D341Med (cell line): ENCODE data around the gene PCSK1.
A peak's percentile ranks its signal among the peaks of the same experiment; 100 is the strongest.
"Not testable (repeated sequence)": the region's sequence is repeated elsewhere in the genome, so short reads cannot be mapped to it uniquely, and the experiment has no call there.

Experiments used
- DNase-seq: peaks from one replicate; pipeline ENCODE4 v3.0.0; 2012; ENCODE audit warnings: low spot score

The PCSK1 gene

DNA sequence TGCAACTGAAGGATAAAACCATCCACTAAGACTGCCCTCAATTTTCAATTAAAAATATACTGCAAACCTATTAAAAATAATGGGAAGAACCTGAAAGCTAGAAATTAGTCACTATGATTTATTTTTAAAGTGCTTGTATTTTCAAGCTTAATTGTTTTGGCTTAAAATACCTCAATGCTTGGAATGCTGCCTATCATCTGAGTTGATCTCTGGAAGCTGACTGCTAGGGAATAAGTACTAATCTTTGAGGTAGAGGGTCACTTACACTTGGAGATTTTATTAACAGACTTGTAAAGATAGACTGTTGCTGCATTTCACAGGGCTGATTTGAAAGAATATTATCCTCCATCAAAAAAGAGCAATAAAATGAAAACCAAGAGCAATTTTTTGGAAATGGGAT lies 6.2 kb downstream of the PCSK1 start:
- no peak for DNase-seq

DNA sequence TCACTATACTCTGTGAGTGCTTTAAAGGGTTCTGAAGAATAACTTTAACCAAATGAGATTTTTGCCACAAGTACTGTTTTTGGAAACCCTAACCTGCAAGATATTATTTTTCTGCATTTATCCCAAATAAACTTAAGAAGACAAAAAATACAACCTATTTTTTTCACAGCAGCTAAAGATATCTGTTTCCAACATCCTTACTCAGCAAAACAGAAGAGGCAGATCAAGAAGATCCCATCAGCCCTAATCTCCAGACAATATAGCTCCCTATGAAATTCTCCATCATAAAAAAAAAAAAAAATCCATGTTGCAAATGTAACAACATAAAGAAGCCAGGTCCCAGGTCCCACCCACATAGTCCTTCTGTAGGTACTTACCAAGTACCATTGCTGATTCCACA lies 7.6 kb downstream of the PCSK1 start:
- no peak for DNase-seq

DNA sequence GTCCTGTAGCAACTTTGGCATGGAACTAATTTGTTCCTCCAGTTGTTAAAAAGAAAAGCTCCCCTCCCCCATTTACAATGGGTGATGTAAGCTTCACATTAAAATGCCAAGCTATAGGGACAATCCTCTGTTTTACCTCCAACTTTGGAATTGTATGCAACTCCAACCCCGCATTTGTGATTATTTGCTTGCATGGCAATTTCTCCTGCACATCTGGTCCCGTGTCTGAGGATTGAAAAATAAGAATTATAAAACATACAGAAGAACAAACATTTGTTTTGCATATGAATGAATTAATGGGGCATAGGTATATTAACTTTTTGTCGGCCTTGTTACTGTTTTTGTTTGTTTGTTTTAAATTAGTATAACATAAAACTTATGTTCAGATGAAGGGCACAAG lies 17.2 kb downstream of the PCSK1 start:
- no peak for DNase-seq

DNA sequence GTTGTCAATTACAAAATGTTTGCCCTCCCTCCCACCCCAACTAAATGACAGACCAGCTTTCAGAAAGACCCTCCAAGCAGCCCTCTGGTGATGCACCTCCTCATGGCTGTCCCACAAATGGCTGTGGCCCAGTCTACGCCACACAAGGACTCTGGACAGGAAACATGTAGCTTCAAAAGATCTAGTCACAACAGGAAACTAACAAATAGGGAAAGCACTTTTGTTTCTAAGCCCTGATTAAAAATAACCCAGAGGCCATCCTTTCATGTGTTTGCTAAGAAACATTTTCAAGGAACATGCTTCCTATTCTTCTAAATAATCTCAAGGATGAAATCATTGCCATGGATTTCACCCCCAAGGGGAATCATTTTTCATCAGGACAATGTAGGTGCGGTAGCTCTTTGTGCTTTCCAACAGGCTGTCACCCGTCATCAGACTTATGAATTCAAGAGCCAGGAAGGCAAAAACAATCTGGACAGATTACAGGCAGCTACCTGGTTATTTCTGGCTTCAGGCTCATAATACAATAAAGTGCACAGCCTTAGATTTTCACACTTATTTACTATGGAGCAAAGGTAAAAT lies 20.1 kb downstream of the PCSK1 start:
- no peak for DNase-seq

DNA sequence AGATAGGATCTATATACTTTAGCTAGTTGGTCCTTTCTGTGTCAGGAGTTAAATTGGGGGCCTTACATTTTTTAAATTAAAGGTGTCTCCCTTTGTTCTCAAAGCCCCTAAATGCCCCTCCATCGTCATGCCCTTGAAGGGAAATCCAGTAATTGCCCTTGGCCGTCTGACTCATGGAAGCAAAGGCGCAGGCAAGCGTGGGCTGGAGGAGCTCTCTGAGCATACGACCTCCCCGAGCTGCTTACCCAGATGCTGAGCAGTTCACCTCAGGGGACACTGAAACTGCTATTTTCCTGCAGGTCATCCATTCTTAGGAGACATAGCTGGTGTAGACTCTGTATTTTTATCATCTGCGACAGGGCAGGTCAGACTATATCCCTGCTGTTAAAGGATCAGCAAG lies 23.0 kb downstream of the PCSK1 start:
- no peak for DNase-seq

DNA sequence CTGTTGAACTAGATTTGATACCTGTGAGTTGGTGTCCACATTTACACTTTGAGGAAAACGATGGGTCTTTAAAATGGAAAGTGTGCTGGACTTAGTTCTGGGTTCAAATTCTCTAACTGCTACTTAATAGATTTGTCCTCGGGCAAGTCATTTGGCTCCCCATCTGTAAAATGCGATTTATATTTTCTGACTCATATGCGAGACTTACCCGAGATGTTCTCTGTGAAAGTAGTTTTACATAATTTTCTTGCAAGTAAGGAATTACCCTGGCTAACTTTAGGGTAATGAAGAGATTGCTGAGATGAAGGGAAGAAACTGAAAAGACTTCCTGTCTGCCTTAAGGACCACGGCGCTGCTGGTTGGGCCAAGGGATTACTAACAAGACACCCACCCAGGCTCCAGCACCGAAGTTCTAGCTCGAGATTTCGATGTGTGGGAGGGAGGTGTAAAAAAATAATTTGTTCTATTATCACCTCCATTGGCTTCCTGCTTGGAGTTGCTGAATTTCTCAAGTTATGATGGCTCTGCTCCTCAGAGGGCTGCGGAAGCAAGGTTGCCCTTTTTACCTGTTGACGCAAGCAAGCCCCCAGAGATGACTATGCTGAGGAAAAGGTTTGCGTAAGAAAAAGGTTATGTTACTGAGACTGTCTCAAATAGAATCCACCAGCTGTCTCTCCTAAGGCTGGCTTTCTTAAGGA lies 24.1 kb downstream of the PCSK1 start:
- no peak for DNase-seq

DNA sequence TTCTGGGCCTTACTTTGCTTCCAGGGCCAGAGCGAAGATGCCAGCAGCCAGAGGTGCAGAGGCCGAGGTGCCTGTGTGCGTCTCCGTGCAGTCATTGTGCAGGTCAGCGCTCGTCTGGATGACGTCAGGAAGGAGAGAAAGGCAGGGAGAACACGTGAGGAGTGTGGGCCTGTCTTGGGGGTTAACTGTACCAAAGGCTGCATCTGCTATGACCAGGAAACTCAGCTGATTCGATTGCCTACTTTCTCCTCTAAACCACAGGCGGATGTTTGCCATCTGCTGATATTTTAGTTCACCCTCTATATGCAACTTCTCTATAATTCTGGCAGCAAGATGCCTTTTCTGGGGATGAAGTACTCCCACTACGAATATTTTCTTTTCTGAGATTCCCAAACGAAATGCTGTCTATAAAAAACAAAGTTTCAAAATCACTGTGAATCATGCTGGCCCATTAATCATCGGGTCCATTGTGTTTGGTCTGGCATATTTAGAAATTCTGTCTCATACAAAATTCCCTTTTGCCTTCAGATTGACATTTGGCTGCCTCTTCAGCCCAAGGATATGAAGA lies 24.8 kb downstream of the PCSK1 start:
- no peak for DNase-seq

DNA sequence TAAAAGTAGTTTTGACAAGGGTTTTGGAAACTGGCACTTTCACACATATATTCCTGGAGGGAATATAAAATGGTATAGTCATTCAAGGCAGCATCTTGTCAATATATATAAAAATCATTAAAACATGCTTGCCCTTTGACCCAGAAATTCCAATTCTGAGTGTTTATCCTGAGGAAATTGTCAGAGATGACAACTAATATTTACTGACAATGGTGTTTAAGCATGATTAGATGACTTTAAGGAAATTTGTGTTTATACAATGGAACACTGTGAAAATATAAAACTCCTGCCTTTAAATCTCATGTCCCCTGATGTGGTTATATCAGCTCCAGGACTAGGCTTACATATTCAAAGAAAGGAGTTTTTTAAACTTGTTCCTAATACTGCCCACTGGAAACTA lies 25.6 kb downstream of the PCSK1 start:
- DNase-seq: no peak

DNA sequence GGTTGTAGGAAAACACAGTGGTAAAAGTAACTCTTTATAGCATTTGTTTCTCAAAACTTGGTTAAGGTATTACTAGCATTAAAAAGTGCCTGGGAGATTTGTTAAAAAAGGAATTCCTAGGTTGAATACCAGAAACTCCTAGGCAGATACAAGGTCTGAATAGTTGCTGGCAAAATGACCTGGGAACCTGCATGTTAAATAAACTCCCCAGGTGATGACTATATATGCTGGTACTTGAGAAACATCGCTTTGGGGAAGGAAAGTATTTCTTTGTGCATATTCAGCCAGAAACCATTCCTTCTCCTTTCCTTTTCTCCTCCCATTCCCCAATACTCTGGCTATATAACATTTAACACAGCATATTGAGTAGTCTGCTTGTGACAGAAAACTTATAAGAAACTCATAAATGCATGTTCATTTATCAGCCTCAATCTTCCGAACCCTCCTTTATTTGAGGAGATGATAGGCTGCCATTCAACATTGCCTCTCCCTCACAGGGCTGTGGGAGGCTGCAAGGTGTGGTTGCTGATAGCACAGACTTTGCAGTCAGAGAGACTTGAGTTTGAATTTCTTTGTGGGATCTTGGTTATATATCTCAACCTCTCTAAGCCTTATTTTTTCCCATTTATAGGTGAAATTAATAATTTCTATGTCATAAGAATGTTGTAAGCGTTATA lies 28.7 kb downstream of the PCSK1 start:
- no peak for DNase-seq

DNA sequence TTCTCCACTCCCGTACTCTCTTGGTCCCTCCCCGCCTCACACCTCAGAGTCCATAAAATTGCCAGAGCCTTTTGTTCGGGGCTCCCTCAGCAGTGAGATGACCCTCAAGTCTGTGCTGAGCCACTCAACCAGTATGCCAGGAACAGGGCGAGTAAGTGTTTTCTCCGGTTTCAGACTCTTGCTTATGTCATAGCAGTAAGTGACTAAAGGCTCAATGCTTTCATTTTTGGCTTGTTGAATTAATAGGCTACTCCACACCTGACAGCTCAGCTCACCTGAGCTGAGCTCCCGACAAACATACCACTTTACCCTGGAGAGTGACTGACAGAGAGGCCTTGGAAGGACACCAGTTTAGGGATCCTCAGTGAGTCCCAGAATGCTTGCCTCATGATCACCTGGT lies 30.5 kb downstream of the PCSK1 start:
- no peak for DNase-seq

DNA sequence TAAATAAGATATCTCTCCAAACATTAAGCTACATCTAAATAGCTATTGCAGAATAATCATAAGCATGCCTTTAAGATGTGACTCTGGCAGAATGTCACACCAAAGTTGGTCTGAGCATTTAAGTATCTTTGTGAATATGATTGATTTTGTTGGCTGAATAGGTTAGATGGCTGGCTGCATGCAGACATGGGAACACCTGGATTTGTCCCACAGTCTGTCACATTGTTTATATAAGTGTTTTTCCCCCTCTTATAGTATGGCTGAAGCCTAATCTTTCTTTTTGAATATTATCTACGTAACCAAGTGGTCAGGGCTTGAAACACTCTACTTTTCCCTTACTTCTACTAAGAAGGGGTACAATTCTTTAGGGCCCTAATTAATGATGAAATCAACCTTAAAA lies 36.2 kb downstream of the PCSK1 start:
- no peak for DNase-seq

DNA sequence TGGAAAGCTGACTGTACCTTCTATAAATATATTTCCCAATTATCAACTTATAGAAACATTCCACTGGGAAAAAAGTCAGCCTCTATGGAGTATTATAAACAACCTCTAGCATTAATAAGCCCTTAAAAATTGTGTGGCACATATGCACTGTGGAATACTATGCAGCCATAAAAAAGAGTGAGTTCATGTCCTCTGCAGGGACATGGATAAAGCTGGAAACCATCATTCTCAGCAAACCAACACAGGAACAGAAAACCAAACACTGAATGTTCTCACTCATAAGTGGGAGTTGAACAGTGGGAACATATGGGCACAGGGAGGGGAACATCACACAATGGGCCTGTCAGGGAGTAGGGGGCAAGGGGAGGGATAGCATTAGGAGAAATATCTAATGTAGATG lies 37.8 kb downstream of the PCSK1 start:
- not testable (repeated sequence) for DNase-seq

DNA sequence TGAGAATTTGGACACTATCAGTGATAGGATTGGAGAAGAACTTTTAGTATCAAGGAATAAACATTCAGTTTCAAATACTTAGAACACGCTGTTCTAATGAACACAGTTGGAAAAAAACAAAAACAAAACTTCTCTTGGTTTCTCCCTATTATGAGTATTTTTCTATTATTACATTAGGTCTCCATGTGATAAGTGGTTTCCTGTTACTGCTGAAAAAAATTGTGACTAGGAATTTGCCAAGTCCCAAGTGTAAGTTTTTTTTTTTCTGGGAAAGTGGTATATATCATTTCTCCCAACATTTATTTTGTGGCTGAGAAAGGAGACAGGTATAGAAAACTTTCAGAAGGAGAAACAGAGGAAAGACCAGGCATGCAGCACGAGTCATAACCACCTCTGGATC lies 41.1 kb downstream of the PCSK1 start:
- DNase-seq: no peak

DNA sequence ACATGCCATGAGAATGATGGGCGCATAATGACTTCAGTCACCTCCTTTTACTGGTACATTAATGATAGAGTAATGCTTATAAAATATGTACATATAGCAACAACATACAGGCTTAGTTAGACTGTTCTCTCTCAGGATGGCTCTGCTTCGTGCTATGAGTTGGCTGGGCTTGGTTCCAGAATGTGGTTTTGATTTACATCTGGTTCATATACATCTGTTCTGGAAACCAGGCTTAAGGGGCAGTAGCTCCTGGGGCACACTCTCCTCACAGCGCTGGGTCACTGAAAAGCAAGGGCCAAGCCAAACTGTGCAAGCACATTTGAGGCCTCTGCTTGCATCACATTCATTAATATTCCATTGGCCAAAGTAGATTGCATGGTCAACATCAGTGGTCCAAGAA lies 44.9 kb downstream of the PCSK1 start:
- DNase-seq: no peak

DNA sequence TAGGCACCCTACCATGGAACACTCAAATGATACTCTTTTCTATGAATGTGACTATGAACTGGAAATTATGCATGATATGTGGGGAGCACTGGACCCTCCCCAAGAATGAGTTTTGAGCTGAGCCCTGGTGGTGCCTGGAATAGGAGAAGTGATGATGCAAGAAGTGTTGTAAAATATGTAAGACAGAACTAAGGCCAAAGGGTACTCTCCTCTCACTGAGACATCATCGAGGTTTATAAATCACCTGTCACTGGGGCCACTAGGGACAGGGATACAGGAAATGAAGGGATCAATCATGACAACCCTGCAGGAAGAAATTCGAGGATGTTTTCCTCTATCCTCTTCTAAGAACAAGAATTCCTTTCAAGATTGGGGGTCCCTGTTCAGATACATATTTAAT lies 45.4 kb downstream of the PCSK1 start:
- DNase-seq: no peak

DNA sequence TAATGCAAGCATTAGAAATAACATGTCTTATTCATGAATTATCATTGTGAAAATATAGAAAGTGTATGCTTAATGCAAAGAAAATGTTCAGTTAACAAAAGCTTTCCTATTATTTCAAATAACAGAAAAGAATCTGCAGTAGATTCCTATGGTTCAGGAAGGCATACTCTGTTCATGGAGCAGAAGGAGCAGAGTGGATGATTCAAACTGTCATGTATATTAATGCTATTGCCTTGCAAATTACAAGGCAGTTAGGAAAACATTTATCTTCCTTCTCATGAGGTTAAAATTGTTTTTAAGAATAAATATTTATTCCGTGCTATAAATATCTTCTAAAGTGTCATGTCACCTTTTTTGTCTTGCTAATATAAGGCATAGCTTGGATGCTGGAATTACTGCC lies 47.5 kb downstream of the PCSK1 start:
- DNase-seq: no peak

DNA sequence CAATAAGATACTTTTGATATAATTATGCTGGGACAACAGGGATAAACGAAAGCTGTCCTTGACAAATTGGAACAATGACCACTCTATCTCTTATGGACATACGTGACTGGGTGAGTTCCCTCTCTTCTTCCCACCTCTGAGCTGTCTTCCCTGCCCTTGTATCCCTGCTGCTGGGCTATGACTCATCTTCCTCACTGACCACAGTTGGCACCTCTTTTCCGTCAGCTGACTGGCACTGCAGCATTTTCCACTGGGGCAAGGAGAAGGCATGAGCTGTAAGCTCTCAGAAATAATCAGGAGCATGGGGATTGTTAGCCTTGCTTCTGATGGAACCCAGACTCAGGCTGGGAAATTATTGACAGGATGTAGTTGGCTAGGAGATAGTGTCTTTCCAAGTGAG lies 48.7 kb downstream of the PCSK1 start:
- no peak for DNase-seq

DNA sequence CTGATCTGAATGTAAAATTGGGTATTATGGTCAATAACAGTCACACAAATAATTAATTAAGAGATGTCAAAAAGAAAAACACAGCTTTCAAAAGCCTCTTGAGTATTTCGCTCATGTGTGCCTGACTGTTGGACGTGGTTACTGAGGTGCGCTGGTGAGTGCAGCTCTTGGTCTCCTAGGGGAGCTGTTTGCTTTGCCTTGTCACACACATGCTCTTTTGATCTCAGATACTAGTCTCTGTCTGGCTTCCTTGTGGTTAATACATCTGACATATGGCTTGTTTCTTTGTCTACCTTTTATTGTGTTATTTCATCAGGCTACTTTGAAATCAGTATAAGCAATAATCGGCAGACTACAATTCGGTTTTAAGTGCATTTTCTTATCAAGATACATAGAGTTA lies 51.5 kb downstream of the PCSK1 start:
- DNase-seq: peak; percentile 46

DNA sequence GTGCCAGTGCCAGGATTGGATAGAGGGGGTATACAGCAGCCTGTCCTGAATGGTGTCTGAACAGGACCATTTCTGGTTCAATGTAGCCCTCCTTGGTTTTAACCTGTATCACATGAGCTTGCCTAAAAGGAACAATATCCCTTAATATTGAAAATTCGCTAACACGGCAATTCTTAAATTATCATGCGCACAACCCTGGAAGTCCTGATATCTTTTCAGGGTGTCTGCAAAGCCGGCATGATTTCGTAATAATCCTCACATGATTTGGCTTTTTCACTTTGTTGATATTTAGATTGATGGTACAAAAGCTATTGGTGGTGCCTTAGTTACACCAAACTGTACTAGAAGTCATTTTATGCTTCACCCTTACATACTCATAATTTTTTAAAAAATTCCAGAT lies 53.2 kb downstream of the PCSK1 start:
- DNase-seq: no peak

DNA sequence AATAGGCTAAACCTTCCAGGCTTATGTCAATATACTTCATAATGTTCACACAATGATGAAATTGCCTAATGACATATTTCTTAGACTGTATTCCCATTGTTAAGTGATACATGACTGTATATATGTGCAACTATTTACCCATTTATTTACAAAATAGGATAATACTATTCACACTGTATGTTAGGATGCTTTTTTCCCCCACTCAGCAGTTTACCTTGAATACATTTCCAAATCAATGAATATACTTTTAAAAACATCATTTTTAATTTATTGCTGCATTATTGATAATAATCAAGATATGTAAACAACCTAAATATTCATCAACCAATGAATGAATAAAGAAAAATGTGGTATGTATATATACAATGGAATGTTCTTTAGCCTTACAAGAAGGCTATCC lies 55.5 kb downstream of the PCSK1 start:
- no peak for DNase-seq

DNA sequence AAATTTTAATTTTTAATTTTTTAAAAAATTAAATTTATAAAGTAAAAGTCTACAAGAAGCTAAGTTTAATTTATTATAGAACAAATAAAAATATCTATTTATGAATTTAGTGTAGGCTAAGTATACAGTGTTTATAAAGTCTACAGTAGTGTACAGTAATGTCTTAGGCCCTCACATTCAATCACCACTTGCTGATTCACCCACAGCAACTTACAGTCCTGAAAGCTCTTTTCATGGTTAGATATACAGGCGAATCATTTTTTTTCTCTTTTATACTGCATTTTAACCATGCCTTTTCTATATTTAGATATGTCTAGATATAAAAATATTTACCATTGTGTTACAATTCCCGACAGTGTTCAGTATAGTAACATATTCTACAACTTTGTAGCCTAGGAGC lies 55.9 kb downstream of the PCSK1 start:
- DNase-seq: no peak

DNA sequence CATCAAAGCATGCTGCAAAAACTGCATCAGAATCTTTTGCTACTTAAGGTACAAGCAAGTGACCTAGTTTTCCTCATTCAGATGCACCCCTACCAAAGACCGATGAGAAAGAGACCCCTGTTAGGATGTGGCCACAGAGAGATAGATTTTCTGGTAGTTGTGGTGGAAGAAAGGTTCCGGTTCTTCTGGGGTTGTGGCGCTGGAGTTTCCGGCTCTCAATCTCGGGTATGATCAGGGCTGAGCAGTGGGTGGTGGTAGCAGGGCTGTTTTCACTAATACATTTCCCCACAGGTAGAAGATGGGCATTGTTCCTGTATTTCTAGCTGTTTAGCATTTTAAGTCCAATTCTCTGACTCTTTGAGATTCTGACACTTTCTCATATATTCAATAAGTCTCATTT lies 58.4 kb downstream of the PCSK1 start:
- DNase-seq: no peak

DNA sequence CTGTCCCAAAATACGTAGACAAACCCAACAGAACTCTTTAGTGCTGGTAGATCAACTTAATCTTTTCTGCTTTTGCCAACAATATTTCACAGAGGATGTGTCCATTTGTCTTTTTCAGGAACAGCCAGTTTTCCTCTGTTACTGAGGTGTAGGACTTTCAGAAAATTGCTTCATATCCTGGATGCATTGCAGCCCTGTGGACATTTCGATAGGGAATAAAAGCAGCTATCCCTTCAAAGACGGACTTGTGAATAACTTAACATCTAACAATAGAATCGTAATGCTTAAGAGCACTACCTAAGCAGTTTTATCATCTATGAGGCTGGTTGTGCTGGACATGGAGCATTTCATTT lies 59.7 kb downstream of the PCSK1 start:
- no peak for DNase-seq
